ACC112 (cell line): ENCODE data around the gene TIMP3.
"Not testable (repeated sequence)": the region's sequence is repeated elsewhere in the genome, so short reads cannot be mapped to it uniquely, and the experiment has no call there.

ENCODE experiments used
- H2AFZ ChIP-seq: fragments of 200-600 bp; sonication (generic); one replicate; pipeline ENCODE4 v1.6.0; 2017; ENCODE audit warnings: antibody characterized with exemption, low read length; ENCODE audit not compliant: unreplicated experiment
- H3K27ac ChIP-seq: fragments of 200-600 bp; sonication (generic); 2 replicates; pipeline ENCODE4 v1.5.1; 2014; ENCODE audit warnings: low read depth, mild to moderate bottlenecking, antibody characterized with exemption, low read length, moderate library complexity
- H3K27me3 ChIP-seq: fragments of 200-600 bp; sonication (generic); 2 replicates; pipeline ENCODE4 v1.6.1; 2014; ENCODE audit warnings: mild to moderate bottlenecking, antibody characterized with exemption, low read length, moderate library complexity, mixed read lengths; ENCODE audit not compliant: insufficient read depth
- H3K36me3 ChIP-seq: fragments of 200-600 bp; sonication (generic); 2 replicates; pipeline ENCODE4 v1.6.1; 2016; ENCODE audit warnings: mild to moderate bottlenecking, antibody characterized with exemption, low read length, moderate library complexity, mixed read lengths; ENCODE audit not compliant: insufficient read depth
- H3K4me1 ChIP-seq: fragments of 200-600 bp; sonication (generic); one replicate; pipeline ENCODE4 v1.6.1; 2016; ENCODE audit warnings: low read length, mixed read lengths; ENCODE audit not compliant: insufficient read depth, unreplicated experiment, control insufficient read depth
- H3K4me3 ChIP-seq: fragments of 200-600 bp; sonication (generic); 2 replicates; pipeline ENCODE4 v1.5.1; 2014; ENCODE audit warnings: mild to moderate bottlenecking, low read depth, low read length
- H3K79me2 ChIP-seq: fragments of 200-600 bp; sonication (generic); one replicate; pipeline ENCODE4 v1.6.0; 2016; ENCODE audit warnings: low read length; ENCODE audit not compliant: control insufficient read depth, unreplicated experiment, insufficient read depth

The TIMP3 gene

GRCh38 chr22:32873604-32874003 lies 72.1 kb downstream of the TIMP3 start:
- H3K4me3 ChIP-seq, H3K4me1 ChIP-seq, H3K27me3 ChIP-seq, H2AFZ ChIP-seq, H3K27ac ChIP-seq, H3K79me2 ChIP-seq, H3K36me3 ChIP-seq: not testable (repeated sequence)

GRCh38 chr22:32874385-32874784 lies 72.9 kb downstream of the TIMP3 start:
- Histone ChIP-seq H3K27me3 (no peaks in the 10 kb centered on the region), H3K36me3 (no peaks in the 10 kb centered on the region), H3K79me2 (no peaks in the 10 kb centered on the region), H3K4me3 (no peak overlapping the region), H3K27ac (no peak overlapping the region), H2AFZ (no peak overlapping the region), H3K4me1 (no peaks in the 10 kb centered on the region)

GRCh38 chr22:32874976-32875375 lies 73.5 kb downstream of the TIMP3 start:
- Histone ChIP-seq H2AFZ (no peak overlapping the region), H3K36me3 (no peaks in the 10 kb centered on the region), H3K4me3 (no peak overlapping the region), H3K79me2 (no peaks in the 10 kb centered on the region), H3K27me3 (peaks cover 5% of the 10 kb centered on the region; the same call in 1 of the 2 replicates), H3K4me1 (no peaks in the 10 kb centered on the region), H3K27ac (no peak overlapping the region)

DNA sequence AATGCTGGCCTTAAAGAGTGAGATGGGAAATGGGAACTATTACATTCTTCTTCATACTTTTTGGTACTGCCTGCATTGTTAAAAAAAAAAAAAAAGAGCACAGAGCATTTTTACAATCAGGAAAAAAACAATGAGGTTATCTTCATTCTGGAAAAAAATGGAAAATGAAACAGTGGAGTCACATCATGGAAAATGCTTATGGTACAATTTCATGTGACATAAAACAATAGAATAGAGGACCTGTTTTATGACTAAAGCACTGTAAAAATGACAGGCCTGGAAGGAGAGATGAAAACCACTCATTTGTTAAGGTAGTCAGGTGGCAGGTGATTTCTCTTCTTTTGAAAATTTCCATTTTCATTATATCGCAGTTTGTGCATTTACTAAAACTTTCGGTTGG lies 75.0 kb downstream of the TIMP3 start:
- H2AFZ ChIP-seq, result no peak overlapping the region
- H3K27me3 ChIP-seq, result peaks cover 8% of the 10 kb centered on the region; the same call in 1 of the 2 replicates
- no peak overlapping the region for H3K4me3 ChIP-seq
- H3K4me1 ChIP-seq, result no peaks in the 10 kb centered on the region
- no peaks in the 10 kb centered on the region for H3K36me3 ChIP-seq
- H3K27ac ChIP-seq, result no peak overlapping the region
- no peaks in the 10 kb centered on the region for H3K79me2 ChIP-seq

- peaks cover 8% of the 10 kb centered on the region; the same call in 1 of the 2 replicates for H3K27me3 ChIP-seq
- H3K79me2 ChIP-seq, result no peaks in the 10 kb centered on the region
- H3K27ac ChIP-seq, result no peak overlapping the region
- no peak overlapping the region for H3K4me3 ChIP-seq
- H2AFZ ChIP-seq, result no peak overlapping the region
- no peaks in the 10 kb centered on the region for H3K4me1 ChIP-seq
- no peaks in the 10 kb centered on the region for H3K36me3 ChIP-seq
These were observed 75.7 kb downstream of the TIMP3 start for GRCh38 chr22:32877196-32877595.

GRCh38 chr22:32879550-32879949 lies 78.0 kb downstream of the TIMP3 start:
- Histone ChIP-seq H3K27me3 (peaks cover 8% of the 10 kb centered on the region; the same call in 1 of the 2 replicates), H3K36me3 (no peaks in the 10 kb centered on the region), H3K27ac (no peak overlapping the region), H3K79me2 (no peaks in the 10 kb centered on the region), H2AFZ (no peak overlapping the region), H3K4me3 (no peak overlapping the region), H3K4me1 (no peaks in the 10 kb centered on the region)

GRCh38 chr22:32880061-32880460 lies 78.6 kb downstream of the TIMP3 start:
- Histone ChIP-seq H3K4me3 (no peak overlapping the region), H2AFZ (no peak overlapping the region), H3K36me3 (no peaks in the 10 kb centered on the region), H3K27me3 (peaks cover 8% of the 10 kb centered on the region; the same call in 1 of the 2 replicates), H3K79me2 (no peaks in the 10 kb centered on the region), H3K4me1 (no peaks in the 10 kb centered on the region), H3K27ac (no peak overlapping the region)

DNA sequence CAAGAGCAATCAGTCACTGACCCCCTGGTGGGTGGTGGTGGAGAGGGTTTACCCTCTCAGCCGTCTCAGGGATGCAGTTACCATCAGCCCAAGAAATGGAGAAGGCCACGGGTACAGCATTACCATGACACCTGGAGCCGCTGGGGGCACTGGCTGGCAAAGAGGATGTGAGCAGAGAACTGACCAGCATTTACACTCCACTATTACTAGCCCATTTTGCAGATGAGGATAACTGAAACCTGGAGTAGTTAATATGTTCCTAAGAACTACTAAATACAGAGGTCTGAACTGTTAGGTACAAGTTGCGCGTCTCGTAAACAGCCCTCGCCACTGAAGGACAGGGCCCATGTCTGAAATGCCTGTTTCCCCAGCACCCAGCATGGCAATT lies 79.0 kb downstream of the TIMP3 start:
- Histone ChIP-seq H3K4me1 (no peaks in the 10 kb centered on the region), H3K27ac (no peak overlapping the region), H3K4me3 (no peak overlapping the region), H2AFZ (no peak overlapping the region), H3K36me3 (no peaks in the 10 kb centered on the region), H3K27me3 (peaks cover 8% of the 10 kb centered on the region; the same call in 1 of the 2 replicates), H3K79me2 (no peaks in the 10 kb centered on the region)

GRCh38 chr22:32880893-32881596 lies 79.5 kb downstream of the TIMP3 start:
- no peaks in the 10 kb centered on the region for H3K4me1 ChIP-seq
- H3K27me3 ChIP-seq, result peaks cover 8% of the 10 kb centered on the region; the same call in 1 of the 2 replicates
- H3K27ac ChIP-seq, result no peak overlapping the region
- no peak overlapping the region for H3K4me3 ChIP-seq
- H2AFZ ChIP-seq, result no peak overlapping the region
- no peaks in the 10 kb centered on the region for H3K79me2 ChIP-seq
- H3K36me3 ChIP-seq, result no peaks in the 10 kb centered on the region

DNA sequence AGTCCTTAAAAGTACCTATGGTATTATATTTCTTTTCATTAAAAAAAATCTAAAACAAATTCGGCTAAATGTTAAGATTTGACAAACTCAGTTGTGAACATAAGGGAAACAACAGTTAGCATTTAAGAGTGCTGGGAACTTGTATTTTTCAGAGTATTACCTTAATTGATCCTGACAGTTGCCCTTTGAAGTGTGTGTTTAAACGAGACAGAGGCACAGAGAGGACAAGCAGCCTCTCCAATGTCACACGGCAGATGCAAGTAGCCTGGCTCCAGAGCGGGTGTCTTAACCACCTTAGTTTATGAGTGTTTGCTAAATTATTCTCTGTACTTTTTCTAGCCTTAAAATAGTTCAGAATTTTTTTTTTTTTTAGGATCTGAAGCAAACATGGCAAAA lies 80.9 kb downstream of the TIMP3 start:
- H3K27ac ChIP-seq, result no peak overlapping the region
- no peaks in the 10 kb centered on the region for H3K4me1 ChIP-seq
- peaks cover 8% of the 10 kb centered on the region; the same call in 1 of the 2 replicates for H3K27me3 ChIP-seq
- H2AFZ ChIP-seq, result no peak overlapping the region
- H3K4me3 ChIP-seq, result no peak overlapping the region
- no peaks in the 10 kb centered on the region for H3K79me2 ChIP-seq
- H3K36me3 ChIP-seq, result no peaks in the 10 kb centered on the region

DNA sequence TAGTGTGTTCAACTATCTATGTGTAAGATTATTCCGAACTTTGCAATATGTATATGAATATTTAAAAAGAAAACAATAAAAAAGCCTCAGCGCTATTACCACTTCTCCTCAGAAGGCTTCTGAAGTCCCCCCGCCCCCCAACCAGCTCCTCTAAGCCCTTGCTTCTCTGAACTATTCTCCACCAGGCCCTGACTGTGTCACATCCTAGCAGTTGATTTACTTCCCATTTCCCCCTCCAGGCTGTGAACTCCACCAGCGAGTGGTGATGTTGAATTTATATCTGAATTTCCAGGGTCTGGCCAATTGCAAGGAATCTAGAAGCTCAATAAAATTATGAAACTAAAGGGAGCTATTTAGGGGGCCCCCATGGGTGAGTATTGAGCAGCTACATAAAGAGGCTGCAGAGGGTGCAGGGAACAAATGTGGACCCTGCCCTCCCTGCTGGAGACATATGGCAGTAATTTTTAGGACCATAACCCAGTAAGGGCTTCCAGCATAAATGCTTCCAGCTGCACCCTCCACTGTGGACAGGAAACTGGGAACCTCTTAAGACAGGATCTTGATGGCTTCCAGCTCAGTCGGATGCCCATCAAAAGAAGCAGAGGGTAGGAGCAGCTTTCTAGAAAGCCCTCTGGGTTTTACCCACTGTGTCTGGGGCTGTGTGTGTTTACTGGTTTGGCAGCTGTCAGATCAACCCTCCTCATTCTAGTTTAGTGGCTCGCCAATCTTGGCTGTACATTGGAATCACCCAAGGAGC lies 81.4 kb downstream of the TIMP3 start:
- H3K27me3 ChIP-seq, result peaks cover 8% of the 10 kb centered on the region; the same call in 1 of the 2 replicates
- H3K4me1 ChIP-seq, result no peaks in the 10 kb centered on the region
- no peaks in the 10 kb centered on the region for H3K36me3 ChIP-seq
- H3K4me3 ChIP-seq, result no peak overlapping the region
- H2AFZ ChIP-seq, result no peak overlapping the region
- no peak overlapping the region for H3K27ac ChIP-seq
- H3K79me2 ChIP-seq, result no peaks in the 10 kb centered on the region
